Fibroblast of lung (primary cell): ENCODE data around the gene CHD3. TPM values are rescaled to one million over a fixed set of nuclear protein-coding genes. Genes with fewer than 3 reads are reported as not detected.

Experiments used
- DNase-seq, 2 donors: peaks; one replicate each; pipeline versions ENCODE4 v3.0.0 to v3.0.0-alpha.2; 2010; ENCODE audit warnings: low read depth in 2 of 2
- H2AFZ ChIP-seq: 2 replicates; pipeline ENCODE4 v1.5.1; 2012; ENCODE audit warnings: low read length, control low read depth, inconsistent platforms
- H3K27ac ChIP-seq: 2 replicates; pipeline ENCODE4 v1.5.1; 2011; ENCODE audit warnings: low read length, control low read depth; ENCODE audit not compliant: insufficient read depth
- H3K27me3 ChIP-seq: 2 replicates; pipeline ENCODE4 v1.5.1; 2011; ENCODE audit warnings: mild to moderate bottlenecking, low read length; ENCODE audit not compliant: control insufficient read depth, insufficient read depth
- H3K36me3 ChIP-seq: 2 replicates; pipeline ENCODE4 v1.5.1; 2011; ENCODE audit warnings: low read length; ENCODE audit not compliant: control insufficient read depth, insufficient read depth
- H3K4me1 ChIP-seq: 2 replicates; pipeline ENCODE4 v1.5.1; 2011; ENCODE audit warnings: low read length; ENCODE audit not compliant: control insufficient read depth, insufficient read depth; ENCODE audit errors: extremely low read depth
- H3K4me2 ChIP-seq: 2 replicates; pipeline ENCODE4 v1.5.1; 2011; ENCODE audit warnings: low read length, control low read depth; ENCODE audit not compliant: insufficient read depth; ENCODE audit errors: extremely low read depth
- H3K4me3 ChIP-seq, 4 experiments: fragments of 200-600 bp in 1 of 4; sonication (generic) in 1 of 4; replicated peaks in 1 of 4; 2 replicates each; pipeline ENCODE4 v1.5.1; 2011 to 2016; ENCODE audit warnings: low read length in 4 of 4, low read depth in 3 of 4, mild to moderate bottlenecking in 3 of 4, control low read depth in 2 of 4, inconsistent platforms in 1 of 4, mixed read lengths in 1 of 4; ENCODE audit not compliant: insufficient read depth in 1 of 4; ENCODE audit errors: control extremely low read depth in 1 of 4
- H3K79me2 ChIP-seq: 2 replicates; pipeline ENCODE4 v1.5.1; 2012; ENCODE audit warnings: mild to moderate bottlenecking, low read length, inconsistent platforms; ENCODE audit not compliant: control insufficient read depth, insufficient read depth
- H3K9ac ChIP-seq: 2 replicates; pipeline ENCODE4 v1.5.1; 2011; ENCODE audit warnings: mild to moderate bottlenecking, low read length, control low read depth; ENCODE audit not compliant: insufficient read depth
- H3K9me3 ChIP-seq: 2 replicates; pipeline ENCODE4 v1.5.1; 2012; ENCODE audit warnings: low read depth, low read length; ENCODE audit not compliant: control insufficient read depth, insufficient read depth
- H4K20me1 ChIP-seq: 2 replicates; pipeline ENCODE4 v1.5.1; 2011; ENCODE audit warnings: low read length; ENCODE audit not compliant: control insufficient read depth, insufficient read depth; ENCODE audit errors: extremely low read depth
- CTCF ChIP-seq, 2 donors: IDR thresholded peaks in 1 of 2; conservative IDR thresholded peaks in 1 of 2; 1 replicate in 1 of 2; 2 replicates in 1 of 2; pipeline ENCODE4 v1.5.1; 2011 to 2012; ENCODE audit warnings: low read length in 2 of 2, control low read depth in 1 of 2, inconsistent platforms in 1 of 2, low read depth in 1 of 2, mild to moderate bottlenecking in 1 of 2
- EZH2 ChIP-seq: IDR thresholded peaks from 2 replicates; pipeline ENCODE4 v1.5.1; 2012; ENCODE audit warnings: low read length, control low read depth, mild to moderate bottlenecking; ENCODE audit errors: missing control alignments
- polyA plus RNA-seq, 2 donors: library from polyadenylated mRNA; depleted of rRNA in 1 of 2; stranded (reverse) in 1 of 2; unstranded in 1 of 2; fragments of >200 nt; gene quantifications; 2 replicates each; pipeline ENCODE4 v1.2.1, GENCODE V29; 2011 to 2012; ENCODE audit warnings: missing spikeins in 1 of 2
- total RNA-seq: library from RNA; depleted of rRNA; stranded (reverse); fragments of >200 nt; gene quantifications from 2 replicates; pipeline ENCODE4 v1.2.1, GENCODE V29; 2014

CHD3 gene
- total and polyA plus RNA-seq, 2 donors (not counting 1 experiment from before 2014, with no cell fraction given): 23.8 to 165 TPM

DNA sequence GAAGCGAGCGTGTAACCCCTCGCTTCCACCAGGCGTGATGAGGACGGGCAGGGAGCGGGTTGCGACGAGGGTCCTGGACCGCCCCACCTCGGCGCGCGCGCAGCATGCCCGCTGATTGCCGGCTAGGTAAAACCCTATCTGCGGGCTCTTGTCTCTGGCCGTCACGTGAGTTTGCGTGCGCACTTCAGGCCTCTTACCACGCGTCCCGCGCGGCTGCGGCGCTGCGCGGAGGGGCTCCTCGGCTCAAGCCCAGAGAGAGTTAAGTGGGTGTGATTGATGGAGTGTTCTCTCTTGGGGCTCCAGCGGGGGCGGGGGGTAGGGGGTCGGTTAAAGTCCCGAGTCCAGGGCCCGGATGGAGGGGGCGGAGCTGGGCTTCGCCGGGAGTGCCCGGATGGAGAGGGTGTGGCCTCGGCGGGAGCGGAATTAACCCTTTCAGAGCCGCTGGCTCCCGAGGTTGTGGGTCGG, 46.6 kb upstream of the CHD3 start:
- Histone ChIP-seq H3K9me3 (no peaks in the 10 kb centered on the region), H2AFZ (peak overlapping the region; percentile 30), H3K27me3 (no peaks in the 10 kb centered on the region), H3K79me2 (peaks cover 48% of the 10 kb centered on the region), H3K4me3 (peak overlapping the region; percentile 85 to 94 (median 90)), H4K20me1 (no peaks in the 10 kb centered on the region), H3K4me1 (peaks cover 31% of the 10 kb centered on the region), H3K4me2 (peak overlapping the region; percentile 98), H3K27ac (peak overlapping the region; percentile 100), H3K9ac (peak overlapping the region; percentile 98), H3K36me3 (peaks cover 17% of the 10 kb centered on the region)
- DNase-seq: peak; percentile 76 to 89
- TF ChIP-seq CTCF (conservative IDR thresholded peaks at IDR 0.05 in 1 of 2, IDR thresholded peaks at IDR 0.05 in 1 of 2; ENCODE audit: low read depth in 1 of 2, low read length in 2 of 2) (no peak), EZH2 (no peak)

DNA sequence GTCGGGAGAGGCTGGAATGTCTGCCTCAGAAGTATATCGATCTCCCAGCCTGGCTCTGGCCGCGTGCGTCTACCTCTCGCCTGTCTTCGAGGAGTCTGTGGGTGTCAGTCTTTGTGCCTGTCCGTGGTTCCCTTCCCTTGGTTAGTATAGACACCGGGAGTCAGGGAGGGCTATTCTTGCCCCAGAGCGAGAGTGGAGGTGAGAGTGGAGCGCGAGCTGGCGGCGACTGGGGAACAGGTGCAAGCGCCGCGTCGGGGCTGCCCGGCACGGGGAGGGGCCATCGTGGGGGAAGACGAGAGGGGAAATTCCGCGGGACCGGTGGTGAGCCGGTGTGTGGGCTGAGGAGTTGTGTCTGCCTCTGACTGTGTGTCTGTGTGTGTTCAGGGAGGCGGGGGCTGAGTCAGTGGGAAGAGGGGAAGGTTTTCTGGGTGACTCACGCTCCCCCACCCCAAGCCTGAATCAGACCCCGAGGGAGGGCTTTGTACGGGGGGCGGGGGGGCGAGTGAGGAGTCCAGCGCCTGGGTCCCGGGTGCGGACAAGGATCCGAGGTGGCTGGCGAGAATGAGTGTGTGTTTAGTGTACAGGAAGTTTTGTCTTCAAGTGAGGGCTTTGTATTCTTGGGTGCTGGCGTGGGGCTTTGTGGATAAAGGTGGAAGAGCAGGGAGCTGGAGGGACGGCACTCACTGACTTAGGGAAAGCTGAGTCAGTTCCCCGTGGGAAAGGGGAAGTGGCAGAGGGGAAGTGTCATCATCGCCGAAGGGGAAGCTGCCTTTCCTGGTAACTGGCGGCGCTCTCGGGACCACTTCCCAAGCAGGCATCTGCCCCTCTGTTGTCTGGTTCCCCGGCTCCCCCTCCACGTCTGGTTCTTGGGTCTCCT, 46.0 kb upstream of the CHD3 start:
- H3K27me3 ChIP-seq: no peaks in the 10 kb centered on the region
- peak; percentile 86 to 97 for DNase-seq
- H3K9me3 ChIP-seq: no peaks in the 10 kb centered on the region
- peak overlapping the region; percentile 85 to 94 (median 90) for H3K4me3 ChIP-seq
- TF ChIP-seq CTCF (conservative IDR thresholded peaks at IDR 0.05 in 1 of 2, IDR thresholded peaks at IDR 0.05 in 1 of 2; ENCODE audit: low read depth in 1 of 2, low read length in 2 of 2) (no peak), EZH2 (no peak)
- peaks cover 28% of the 10 kb centered on the region for H3K4me1 ChIP-seq
- peak overlapping the region; percentile 98 for H3K4me2 ChIP-seq
- no peaks in the 10 kb centered on the region for H4K20me1 ChIP-seq
- no peak overlapping the region for H2AFZ ChIP-seq
- peaks cover 48% of the 10 kb centered on the region for H3K79me2 ChIP-seq
- peaks cover 19% of the 10 kb centered on the region for H3K36me3 ChIP-seq
- peak overlapping the region; percentile 98 for H3K9ac ChIP-seq
- peak overlapping the region; percentile 100 for H3K27ac ChIP-seq

- Histone ChIP-seq H3K4me3 (peak overlapping the region; percentile 85 to 94 (median 90)), H4K20me1 (no peaks in the 10 kb centered on the region), H3K9ac (peak overlapping the region; percentile 98), H3K4me2 (peak overlapping the region; percentile 98), H3K27ac (peak overlapping the region; percentile 100), H3K27me3 (no peaks in the 10 kb centered on the region), H3K9me3 (no peaks in the 10 kb centered on the region), H3K36me3 (peaks cover 22% of the 10 kb centered on the region), H2AFZ (no peak overlapping the region), H3K79me2 (peaks cover 48% of the 10 kb centered on the region), H3K4me1 (peaks cover 28% of the 10 kb centered on the region)
- TF ChIP-seq EZH2 (no peak), CTCF (conservative IDR thresholded peaks at IDR 0.05 in 1 of 2, IDR thresholded peaks at IDR 0.05 in 1 of 2; ENCODE audit: low read depth in 1 of 2, low read length in 2 of 2) (no peak)
- no peak for DNase-seq
Measured at GRCh38 chr17:7843257-7843535, 45.4 kb upstream of the CHD3 start.
